Testis (tissue), 3 donors: Measurements from ENCODE around the gene CCDC51. TPM values are rescaled to one million over a fixed set of nuclear protein-coding genes. Genes with fewer than 3 reads are reported as not detected.
"Not testable (repeated sequence)": the region's sequence is repeated elsewhere in the genome, so short reads cannot be mapped to it uniquely, and the experiment has no call there.

ENCODE experiments used
- DNase-seq: peaks from one replicate; pipeline ENCODE4 v3.0.0-alpha.2; 2019
- H3K27ac ChIP-seq, 2 donors: fragments of 200-600 bp; sonication (generic); one replicate each; pipeline ENCODE4 v1.5.1; 2019
- H3K27me3 ChIP-seq: fragments of 200-600 bp; sonication (generic); one replicate; pipeline ENCODE4 v1.5.1; 2019
- H3K36me3 ChIP-seq: fragments of 200-600 bp; sonication (generic); one replicate; pipeline ENCODE4 v1.5.1; 2017; ENCODE audit warnings: low read depth; ENCODE audit errors: missing control alignments
- H3K4me1 ChIP-seq: fragments of 200-600 bp; sonication (generic); one replicate; pipeline ENCODE4 v1.5.1; 2019
- H3K4me3 ChIP-seq, 2 donors: fragments of 200-600 bp; sonication (generic); one replicate each; pipeline ENCODE4 v1.5.1; 2017 to 2019
- H3K9me3 ChIP-seq: fragments of 200-600 bp; sonication (generic); one replicate; pipeline ENCODE4 v1.5.1; 2017
- POLR2A ChIP-seq: fragments of 450-650 bp; IDR thresholded peaks from one replicate; pipeline ENCODE4 v1.6.1; 2017; ENCODE audit warnings: antibody characterized with exemption, mild to moderate bottlenecking, moderate library complexity
- WGBS, 2 donors: methylation state at CpG; one replicate each; pipeline ENCODE4 v1.1.5; 2018; 5-methylcytosine and 5-hydroxymethylcytosine counted together
- intact Hi-C: fragments of 100-400 bp; cut with DNase I; formaldehyde crosslinking; loops from one replicate; pipeline ENCODE4 v1.15.1; 2023; ENCODE audit warnings: low total_unique reads
- polyA plus RNA-seq: library from polyadenylated mRNA; stranded (reverse); fragments of 350-450 nt; fragmentation: Illumina TruSeq; extraction: RNeasy Lipid Tissue Mini Kit (QIAGEN cat#74804); gene quantifications from one replicate; pipeline ENCODE4 v1.2.3, GENCODE V29; 2014; ENCODE audit warnings: low read depth, low replicate concordance; ENCODE audit not compliant: insufficient read depth
- total RNA-seq, 2 donors: library from RNA; depleted of rRNA; stranded (reverse); fragments of >200 nt; gene quantifications; one replicate each; pipeline ENCODE4 v1.2.3, GENCODE V29; 2016
- TF ChIP-seq, protein P1 (sequence below), 3 experiments: fragments of 450-650 bp in 2 of 3; fragments of 200-600 bp in 1 of 3; sonication (generic) in 1 of 3; IDR thresholded peaks; one replicate each; pipeline ENCODE4 v1.5.1; 2016 to 2019; ENCODE audit warnings: antibody characterized with exemption in 3 of 3, mild to moderate bottlenecking in 2 of 3, moderate library complexity in 1 of 3

Gene CCDC51
- total and polyA plus RNA-seq, 3 donors from 2014 or later, result 11.7 to 16.0 (median 16.0) TPM

DNA sequence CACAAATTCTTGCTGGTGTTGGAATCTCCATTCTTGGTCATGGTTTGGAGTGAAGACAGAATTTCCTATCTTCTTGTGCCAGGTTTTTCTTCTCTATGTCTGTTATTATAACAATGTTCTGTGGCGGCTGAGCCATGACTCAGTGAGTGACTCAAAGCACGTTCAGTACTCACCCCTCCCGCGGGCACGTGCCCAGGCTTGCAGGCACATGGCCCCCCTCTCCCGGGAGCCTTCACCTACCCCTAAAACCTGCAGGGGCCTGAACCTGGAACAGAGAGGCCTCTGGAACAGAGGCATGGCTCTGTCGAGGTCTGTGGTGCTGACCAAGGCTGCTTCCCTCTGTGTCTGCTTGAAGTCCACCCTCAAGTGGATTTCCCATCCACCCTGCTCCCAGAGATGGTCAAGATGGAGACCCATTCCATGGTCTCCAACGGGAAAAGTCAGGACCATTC lies 37.6 kb downstream of the CCDC51 start:
- Histone ChIP-seq H3K27me3 (no peaks in the 10 kb centered on the region), H3K4me3 (no peak overlapping the region), H3K36me3 (no peaks in the 10 kb centered on the region), H3K9me3 (no peaks in the 10 kb centered on the region), H3K4me1 (peaks cover 5% of the 10 kb centered on the region), H3K27ac (peak overlapping the region; percentile 27 to 83)
- peak; percentile 84 for DNase-seq
- intact Hi-C loops, result loop anchor here (5.0 kb wide), 1 partner anchor 35 kb away; no protein-coding TSS in a partner anchor
- TF ChIP-seq, protein P1, sequence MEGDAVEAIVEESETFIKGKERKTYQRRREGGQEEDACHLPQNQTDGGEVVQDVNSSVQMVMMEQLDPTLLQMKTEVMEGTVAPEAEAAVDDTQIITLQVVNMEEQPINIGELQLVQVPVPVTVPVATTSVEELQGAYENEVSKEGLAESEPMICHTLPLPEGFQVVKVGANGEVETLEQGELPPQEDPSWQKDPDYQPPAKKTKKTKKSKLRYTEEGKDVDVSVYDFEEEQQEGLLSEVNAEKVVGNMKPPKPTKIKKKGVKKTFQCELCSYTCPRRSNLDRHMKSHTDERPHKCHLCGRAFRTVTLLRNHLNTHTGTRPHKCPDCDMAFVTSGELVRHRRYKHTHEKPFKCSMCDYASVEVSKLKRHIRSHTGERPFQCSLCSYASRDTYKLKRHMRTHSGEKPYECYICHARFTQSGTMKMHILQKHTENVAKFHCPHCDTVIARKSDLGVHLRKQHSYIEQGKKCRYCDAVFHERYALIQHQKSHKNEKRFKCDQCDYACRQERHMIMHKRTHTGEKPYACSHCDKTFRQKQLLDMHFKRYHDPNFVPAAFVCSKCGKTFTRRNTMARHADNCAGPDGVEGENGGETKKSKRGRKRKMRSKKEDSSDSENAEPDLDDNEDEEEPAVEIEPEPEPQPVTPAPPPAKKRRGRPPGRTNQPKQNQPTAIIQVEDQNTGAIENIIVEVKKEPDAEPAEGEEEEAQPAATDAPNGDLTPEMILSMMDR (IDR thresholded peaks at IDR 0.05), result no peak
- TF ChIP-seq POLR2A, result no peak
- WGBS, 2 donors, result 33 to 73% methylated on average over 8 of the region's 8 CpGs

DNA sequence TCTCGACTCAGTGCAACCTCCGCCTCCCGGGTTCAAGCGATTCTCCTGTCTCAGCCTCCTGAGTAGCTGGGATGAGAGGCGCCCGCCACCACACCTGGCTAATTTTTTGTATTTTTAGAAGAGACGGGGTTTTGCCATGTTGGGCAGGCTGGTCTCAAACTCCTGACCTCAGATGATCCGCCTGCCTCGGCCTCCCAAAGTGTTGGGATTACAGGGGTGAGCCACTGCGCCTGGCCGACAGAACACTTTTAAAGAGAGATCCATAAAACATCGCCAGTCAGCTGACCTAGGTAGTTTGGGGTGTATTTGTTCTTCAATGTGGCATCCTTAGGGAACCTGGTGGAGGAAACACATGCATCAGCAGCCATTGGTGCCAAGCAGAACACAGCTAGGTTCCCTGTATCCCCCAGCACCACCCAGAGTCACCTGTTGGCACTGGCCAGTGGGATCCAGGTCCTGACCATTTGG lies 38.5 kb downstream of the CCDC51 start:
- intact Hi-C loops, result loop anchor here (5.0 kb wide), 1 partner anchor 36 kb away; no protein-coding TSS in a partner anchor
- 94 to 95% methylated on average over 12 of the region's 12 CpGs for WGBS, 2 donors
- H3K27ac ChIP-seq, result peak overlapping the region in 1 of 2 donors; percentile 83
- not testable (repeated sequence) for H3K9me3 ChIP-seq, H3K36me3 ChIP-seq, H3K4me1 ChIP-seq, H3K4me3 ChIP-seq, H3K27me3 ChIP-seq
- peak; percentile 11 for DNase-seq

DNA sequence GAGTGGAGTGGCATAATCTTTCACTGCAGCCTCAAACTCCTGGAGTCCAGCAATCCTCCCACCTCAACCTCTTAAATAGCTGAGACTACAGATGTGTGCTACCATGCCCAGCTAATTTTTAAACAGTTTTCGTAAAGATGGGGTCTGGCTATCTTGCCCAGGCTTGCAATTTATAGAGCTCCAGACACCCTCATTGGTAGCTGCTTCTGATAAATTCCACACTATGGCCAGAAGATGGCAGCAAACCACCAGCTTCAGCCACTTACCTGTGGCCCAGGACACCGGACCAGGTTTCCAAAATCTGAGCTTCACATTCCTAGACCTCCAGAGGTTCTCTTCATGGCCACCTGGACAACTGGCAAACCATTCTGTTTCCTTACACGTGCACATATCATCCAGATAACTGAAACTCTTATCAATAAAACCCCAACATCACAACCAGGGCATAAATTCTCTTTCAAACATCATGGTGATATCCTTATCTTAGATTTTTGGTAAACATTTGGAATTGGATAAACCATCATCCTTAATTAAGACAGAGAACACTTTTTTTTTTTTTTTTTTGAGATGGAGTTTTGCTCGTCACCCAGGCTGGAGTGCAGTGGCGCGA lies 39.0 kb downstream of the CCDC51 start:
- intact Hi-C loops, result loop anchor here (5.0 kb wide), 1 partner anchor 36 kb away; no protein-coding TSS in a partner anchor
- Histone ChIP-seq H3K9me3 (no peaks in the 10 kb centered on the region), H3K27ac (no peak overlapping the region), H3K4me1 (peaks cover 5% of the 10 kb centered on the region), H3K36me3 (no peaks in the 10 kb centered on the region), H3K4me3 (no peak overlapping the region), H3K27me3 (no peaks in the 10 kb centered on the region)
- WGBS, 2 donors, result 70 to 73% methylated on average over 6 of the region's 6 CpGs
- DNase-seq, result peak; percentile 70
- no peak for TF ChIP-seq POLR2A
- TF ChIP-seq, protein P1 (IDR thresholded peaks at IDR 0.05), result peak; percentile 79 to 88 (median 81)

DNA sequence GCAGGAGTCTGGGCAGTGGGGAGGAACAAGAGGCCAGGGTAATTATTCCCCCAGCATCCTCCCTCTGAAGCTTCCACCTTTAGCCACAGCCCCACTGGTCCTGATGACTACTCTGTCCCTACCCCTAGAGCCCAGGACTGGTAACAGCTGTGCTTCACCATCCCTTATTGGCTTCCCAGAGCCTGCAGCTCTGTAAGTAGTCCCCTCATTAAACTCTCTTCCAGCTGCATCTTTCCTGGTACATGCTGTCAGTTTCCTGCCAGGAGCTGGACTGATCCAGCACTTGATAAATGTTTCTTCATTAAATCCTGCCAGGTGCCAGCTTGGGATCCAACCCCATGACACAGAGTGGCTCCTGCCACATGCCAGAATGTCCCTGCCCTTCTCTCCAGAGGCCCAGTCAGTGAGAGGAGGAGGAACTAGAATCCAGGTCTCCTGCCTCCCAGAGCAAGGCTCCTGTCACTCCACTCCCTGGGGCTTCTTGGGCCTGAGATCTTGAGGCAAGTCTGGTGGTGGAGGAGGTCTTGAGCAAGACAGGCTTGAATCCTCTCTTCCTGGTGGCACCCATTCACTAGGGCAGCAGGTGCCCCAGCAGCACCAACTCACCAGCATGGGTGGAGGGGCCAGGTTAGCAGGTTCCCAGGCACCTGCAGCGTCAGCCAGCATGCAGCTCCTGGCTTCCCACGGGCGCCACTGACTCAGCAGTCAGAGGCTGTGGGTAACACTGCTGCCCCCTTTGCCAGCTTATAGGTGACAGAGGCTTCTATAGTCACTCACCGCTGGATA lies 40.3 kb downstream of the CCDC51 start:
- 89 to 90% methylated on average over 4 of the region's 4 CpGs for WGBS, 2 donors
- Histone ChIP-seq H3K4me3 (no peak overlapping the region), H3K27me3 (no peaks in the 10 kb centered on the region), H3K9me3 (no peaks in the 10 kb centered on the region), H3K4me1 (peaks cover 5% of the 10 kb centered on the region), H3K36me3 (no peaks in the 10 kb centered on the region), H3K27ac (no peak overlapping the region)
- intact Hi-C loops, result loop anchor here (5.0 kb wide), 1 partner anchor 38 kb away; no protein-coding TSS in a partner anchor
- DNase-seq, result peak; percentile 12
- TF ChIP-seq, protein P1 (IDR thresholded peaks at IDR 0.05), result no peak
- no peak for TF ChIP-seq POLR2A

DNA sequence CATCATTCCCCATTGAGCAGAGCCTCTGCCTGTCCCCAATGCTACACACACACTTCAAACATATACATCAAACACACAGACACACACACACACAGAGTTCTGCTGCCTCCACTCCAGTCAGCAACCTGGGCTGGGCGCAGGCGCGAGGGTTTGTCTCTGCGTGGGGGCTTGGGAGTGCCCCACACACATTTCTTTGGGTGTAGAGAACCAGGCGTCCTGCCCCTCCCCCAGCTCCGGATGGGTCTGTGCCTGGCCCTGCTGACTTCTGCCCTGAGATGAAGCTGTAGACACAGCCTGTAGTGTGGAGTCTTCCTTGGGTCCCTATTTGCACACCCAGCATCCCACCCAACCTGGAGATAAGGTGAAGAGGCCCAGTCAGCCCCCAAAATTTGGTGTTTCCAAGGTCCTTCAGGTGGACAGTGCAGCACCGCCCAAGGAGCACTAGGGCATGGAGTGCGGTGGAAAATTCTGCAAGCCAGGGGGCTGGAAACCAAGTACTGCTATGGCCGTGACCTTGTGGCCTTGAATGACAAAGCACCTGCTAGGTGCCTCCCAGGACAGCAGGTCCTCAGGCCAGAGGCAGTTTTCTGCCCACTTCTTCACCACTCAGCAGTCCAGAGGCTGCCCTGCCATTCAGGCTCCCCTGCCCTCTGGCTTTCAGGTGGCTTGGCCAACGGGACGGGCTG lies 41.1 kb downstream of the CCDC51 start:
- no peaks in the 10 kb centered on the region for H3K36me3 ChIP-seq
- peaks cover 5% of the 10 kb centered on the region for H3K4me1 ChIP-seq
- no peaks in the 10 kb centered on the region for H3K27me3 ChIP-seq
- TF ChIP-seq POLR2A, result no peak
- TF ChIP-seq, protein P1 (IDR thresholded peaks at IDR 0.05), result no peak
- intact Hi-C loops, result no loop called here
- peak; percentile 17 for DNase-seq
- H3K4me3 ChIP-seq, result no peak overlapping the region
- H3K9me3 ChIP-seq, result no peaks in the 10 kb centered on the region
- WGBS, 2 donors, result 45 to 79% methylated on average over 4 to 11 of the region's 11 CpGs
- no peak overlapping the region for H3K27ac ChIP-seq
